OCI-LY3 (cell line): ENCODE results near the gene NDUFA8.

Experiments
- EZH2phosphoT487 ChIP-seq: fragments of 200-600 bp; shearing (Covaris generic); IDR thresholded peaks from 2 replicates; pipeline ENCODE4 v1.6.1; 2018; ENCODE audit warnings: antibody characterized with exemption, mixed run types, low read depth
- TF ChIP-seq, protein P1 (sequence below): fragments of 200-600, 300-600 bp; sonication (generic); IDR thresholded peaks from 2 replicates; pipeline ENCODE4 v1.5.1; 2014; ENCODE audit warnings: antibody characterized with exemption, low read length, low read depth

DNA sequence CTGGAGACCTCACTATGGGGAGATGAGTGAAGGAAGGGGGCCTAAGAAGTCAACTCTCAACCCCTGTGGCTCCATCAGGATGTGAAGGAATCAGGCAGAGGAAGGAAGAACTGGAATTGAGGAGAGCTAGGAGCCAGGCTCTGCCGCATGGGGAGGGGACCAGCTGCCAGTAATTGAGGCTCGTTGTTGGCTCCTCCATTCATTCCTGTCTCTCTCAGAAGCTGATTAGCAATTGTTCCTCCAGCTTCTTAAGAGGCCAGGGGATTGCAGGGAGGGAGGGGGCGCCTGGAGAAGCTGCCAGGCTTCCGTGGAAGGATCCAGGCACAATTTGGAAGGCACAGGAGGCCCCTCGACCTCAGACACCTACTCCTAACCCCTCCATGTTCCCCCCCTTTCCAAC, 46.0 kb downstream of the NDUFA8 start:
- TF ChIP-seq, protein P1, sequence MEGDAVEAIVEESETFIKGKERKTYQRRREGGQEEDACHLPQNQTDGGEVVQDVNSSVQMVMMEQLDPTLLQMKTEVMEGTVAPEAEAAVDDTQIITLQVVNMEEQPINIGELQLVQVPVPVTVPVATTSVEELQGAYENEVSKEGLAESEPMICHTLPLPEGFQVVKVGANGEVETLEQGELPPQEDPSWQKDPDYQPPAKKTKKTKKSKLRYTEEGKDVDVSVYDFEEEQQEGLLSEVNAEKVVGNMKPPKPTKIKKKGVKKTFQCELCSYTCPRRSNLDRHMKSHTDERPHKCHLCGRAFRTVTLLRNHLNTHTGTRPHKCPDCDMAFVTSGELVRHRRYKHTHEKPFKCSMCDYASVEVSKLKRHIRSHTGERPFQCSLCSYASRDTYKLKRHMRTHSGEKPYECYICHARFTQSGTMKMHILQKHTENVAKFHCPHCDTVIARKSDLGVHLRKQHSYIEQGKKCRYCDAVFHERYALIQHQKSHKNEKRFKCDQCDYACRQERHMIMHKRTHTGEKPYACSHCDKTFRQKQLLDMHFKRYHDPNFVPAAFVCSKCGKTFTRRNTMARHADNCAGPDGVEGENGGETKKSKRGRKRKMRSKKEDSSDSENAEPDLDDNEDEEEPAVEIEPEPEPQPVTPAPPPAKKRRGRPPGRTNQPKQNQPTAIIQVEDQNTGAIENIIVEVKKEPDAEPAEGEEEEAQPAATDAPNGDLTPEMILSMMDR: no peak
- no peak for TF ChIP-seq EZH2phosphoT487
